Left ventricle myocardium inferior (tissue), 1 donor: ENCODE results near the gene IL6ST. TPM values are rescaled to one million over a fixed set of nuclear protein-coding genes. Genes with fewer than 3 reads are reported as not detected.

Experiments used
- DNase-seq: peaks from one replicate; pipeline ENCODE4 v3.0.0-alpha.2; 2020
- H3K27ac ChIP-seq: fragments of 200-600 bp; replicated peaks from 2 replicates; pipeline ENCODE4 v1.8.0; 2021
- H3K27me3 ChIP-seq: fragments of 200-600 bp; 2 replicates; pipeline ENCODE4 v1.8.0; 2021; ENCODE audit warnings: low read depth
- H3K36me3 ChIP-seq: fragments of 200-600 bp; 2 replicates; pipeline ENCODE4 v1.8.0; 2021
- H3K4me1 ChIP-seq: fragments of 200-600 bp; 2 replicates; pipeline ENCODE4 v1.8.0; 2021
- H3K4me3 ChIP-seq: fragments of 200-600 bp; 2 replicates; pipeline ENCODE4 v1.8.0; 2021; ENCODE audit warnings: mild to moderate bottlenecking, moderate library complexity
- H3K9me3 ChIP-seq: fragments of 200-600 bp; replicated peaks from 2 replicates; pipeline ENCODE4 v1.8.0; 2021
- intact Hi-C: fragments of 100-400 bp; cut with micrococcal nuclease; formaldehyde crosslinking; loops from one replicate; pipeline ENCODE4 v1.11.0; 2022
- total RNA-seq: library from RNA; stranded (reverse); fragmentation: NEBNext Ultra II Directional; extraction: Animal tissue kit (Norgen Biotek cat#: 25700); gene quantifications from one replicate; pipeline ENCODE4 v1.2.1, GENCODE V29; 2021
- TF ChIP-seq, protein P1 (sequence below): fragments of 200-600 bp; IDR thresholded peaks from 2 replicates; pipeline ENCODE4 v1.8.0; 2021; ENCODE audit warnings: antibody characterized with exemption, mild to moderate bottlenecking, borderline replicate concordance
- donor health status: DM: no; HTN: yes; CAD: no; lungs with severe emphysema.

Gene IL6ST
- total RNA-seq, 1 donor from 2014 or later: 125 TPM

DNA sequence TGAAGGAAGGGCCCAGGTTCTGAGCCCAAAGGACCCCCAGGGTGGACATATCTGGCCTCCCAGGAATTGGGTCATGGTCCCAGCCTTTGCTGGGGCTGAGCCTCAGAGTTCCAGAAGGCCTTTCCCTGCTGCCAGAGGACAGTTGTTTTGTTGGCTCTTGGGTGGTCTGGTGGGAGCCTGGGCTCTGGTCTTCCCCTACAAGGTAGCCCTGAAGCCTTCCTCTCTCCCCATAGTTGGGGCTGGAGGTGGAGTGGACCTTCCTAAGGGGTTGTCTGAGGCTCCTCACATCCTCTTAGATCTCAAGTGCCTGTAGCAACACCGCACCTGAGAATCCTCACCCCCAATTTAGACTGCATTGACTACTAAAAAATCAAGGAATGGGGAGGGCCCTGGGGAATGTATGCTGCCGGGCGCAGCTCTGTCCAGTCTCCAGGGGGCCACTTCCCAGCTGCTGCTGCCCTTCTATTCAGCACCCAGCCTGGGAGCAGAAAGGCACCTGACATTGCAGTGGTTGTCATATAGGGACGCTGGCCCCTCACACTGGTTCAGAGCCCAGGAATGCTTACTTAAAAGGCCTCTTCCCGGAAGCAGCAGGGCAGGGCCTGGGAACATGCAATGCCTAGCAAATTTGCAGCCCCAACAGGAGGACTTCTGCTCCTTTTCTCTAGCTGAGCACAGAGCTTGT, 77.2 kb downstream of the IL6ST start:
- H3K27me3 ChIP-seq: no peaks in the 10 kb centered on the region
- no peak overlapping the region for H3K27ac ChIP-seq
- no peaks in the 10 kb centered on the region for H3K36me3 ChIP-seq
- TF ChIP-seq, protein P1, sequence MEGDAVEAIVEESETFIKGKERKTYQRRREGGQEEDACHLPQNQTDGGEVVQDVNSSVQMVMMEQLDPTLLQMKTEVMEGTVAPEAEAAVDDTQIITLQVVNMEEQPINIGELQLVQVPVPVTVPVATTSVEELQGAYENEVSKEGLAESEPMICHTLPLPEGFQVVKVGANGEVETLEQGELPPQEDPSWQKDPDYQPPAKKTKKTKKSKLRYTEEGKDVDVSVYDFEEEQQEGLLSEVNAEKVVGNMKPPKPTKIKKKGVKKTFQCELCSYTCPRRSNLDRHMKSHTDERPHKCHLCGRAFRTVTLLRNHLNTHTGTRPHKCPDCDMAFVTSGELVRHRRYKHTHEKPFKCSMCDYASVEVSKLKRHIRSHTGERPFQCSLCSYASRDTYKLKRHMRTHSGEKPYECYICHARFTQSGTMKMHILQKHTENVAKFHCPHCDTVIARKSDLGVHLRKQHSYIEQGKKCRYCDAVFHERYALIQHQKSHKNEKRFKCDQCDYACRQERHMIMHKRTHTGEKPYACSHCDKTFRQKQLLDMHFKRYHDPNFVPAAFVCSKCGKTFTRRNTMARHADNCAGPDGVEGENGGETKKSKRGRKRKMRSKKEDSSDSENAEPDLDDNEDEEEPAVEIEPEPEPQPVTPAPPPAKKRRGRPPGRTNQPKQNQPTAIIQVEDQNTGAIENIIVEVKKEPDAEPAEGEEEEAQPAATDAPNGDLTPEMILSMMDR: no peak
- no peak for DNase-seq
- intact Hi-C loops: no loop called here
- H3K4me3 ChIP-seq: no peak overlapping the region
- no peaks in the 10 kb centered on the region for H3K4me1 ChIP-seq
- no peaks in the 10 kb centered on the region for H3K9me3 ChIP-seq

DNA sequence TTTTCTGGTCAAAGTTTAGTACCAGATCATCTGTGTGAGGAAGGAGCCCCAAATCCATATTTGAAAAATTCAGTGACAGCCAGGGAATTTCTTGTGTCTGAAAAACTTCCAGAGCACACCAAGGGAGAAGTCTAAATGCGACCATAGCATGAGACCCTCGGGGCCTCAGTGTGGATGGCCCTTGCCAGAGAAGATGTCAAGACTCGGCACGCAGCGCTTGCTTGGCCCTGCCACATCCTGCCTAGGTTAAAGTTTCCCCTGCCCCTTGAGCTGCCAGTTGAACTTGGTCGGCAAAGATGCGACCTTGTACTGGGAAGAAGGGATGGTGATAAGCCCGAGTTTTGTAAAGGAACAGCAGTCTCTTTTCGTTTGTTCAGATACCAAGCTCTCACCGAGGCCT, 77.8 kb downstream of the IL6ST start:
- DNase-seq: no peak
- H3K36me3 ChIP-seq: no peaks in the 10 kb centered on the region
- no peaks in the 10 kb centered on the region for H3K9me3 ChIP-seq
- H3K4me3 ChIP-seq: no peak overlapping the region
- TF ChIP-seq, protein P1: no peak
- no peaks in the 10 kb centered on the region for H3K27me3 ChIP-seq
- intact Hi-C loops: no loop called here
- H3K27ac ChIP-seq: no peak overlapping the region
- H3K4me1 ChIP-seq: no peaks in the 10 kb centered on the region

DNA sequence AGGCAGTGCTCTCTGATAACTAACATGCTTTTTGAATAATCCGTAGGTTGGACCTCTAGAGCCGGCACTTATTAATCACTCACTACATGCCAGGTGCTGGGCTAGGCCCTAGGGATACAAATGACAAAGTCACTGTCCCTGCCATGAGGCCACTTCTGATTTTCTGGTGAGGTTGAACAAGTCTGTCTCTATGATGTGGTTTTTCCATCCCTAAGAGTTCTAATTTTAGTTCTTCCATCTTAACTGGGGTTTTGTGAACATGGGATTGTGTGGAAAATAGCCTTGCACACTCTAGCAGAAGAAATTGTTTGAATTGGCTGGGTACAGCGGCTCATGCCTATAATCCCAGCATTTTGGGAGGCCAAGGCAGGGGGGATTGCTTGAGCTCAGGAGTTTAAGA, 79.0 kb downstream of the IL6ST start:
- DNase-seq: no peak
- intact Hi-C loops: no loop called here
- TF ChIP-seq, protein P1: no peak

DNA sequence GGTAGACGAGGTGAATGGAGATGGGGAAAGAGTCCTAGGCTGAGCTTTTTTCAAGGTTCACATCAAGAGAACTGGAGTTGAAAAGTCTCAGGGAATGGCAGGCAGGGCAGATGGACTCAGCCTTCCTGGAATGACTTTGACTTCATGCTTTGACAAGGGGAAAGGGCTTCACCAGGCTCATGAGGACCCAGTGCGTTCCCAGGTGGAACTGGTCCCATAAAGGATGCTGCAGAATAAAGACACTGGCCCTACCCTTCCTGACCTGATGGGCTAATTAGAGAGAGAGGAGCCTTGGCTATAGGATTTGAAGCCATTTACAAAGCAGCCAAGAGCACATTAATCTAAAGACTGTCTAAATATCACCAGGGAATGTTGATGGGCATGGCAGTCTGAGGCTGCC, 79.8 kb downstream of the IL6ST start:
- Histone ChIP-seq H3K27me3 (no peaks in the 10 kb centered on the region), H3K9me3 (no peaks in the 10 kb centered on the region), H3K27ac (no peak overlapping the region), H3K4me1 (no peaks in the 10 kb centered on the region), H3K36me3 (no peaks in the 10 kb centered on the region), H3K4me3 (no peak overlapping the region)
- no peak for DNase-seq
- intact Hi-C loops: no loop called here
- TF ChIP-seq, protein P1: no peak

More for the DNA sequence above, 79.0 kb downstream of the IL6ST start:
- Histone ChIP-seq H3K4me3 (no peak overlapping the region), H3K9me3 (no peaks in the 10 kb centered on the region), H3K27ac (no peak overlapping the region), H3K27me3 (no peaks in the 10 kb centered on the region), H3K4me1 (no peaks in the 10 kb centered on the region), H3K36me3 (no peaks in the 10 kb centered on the region)

DNA sequence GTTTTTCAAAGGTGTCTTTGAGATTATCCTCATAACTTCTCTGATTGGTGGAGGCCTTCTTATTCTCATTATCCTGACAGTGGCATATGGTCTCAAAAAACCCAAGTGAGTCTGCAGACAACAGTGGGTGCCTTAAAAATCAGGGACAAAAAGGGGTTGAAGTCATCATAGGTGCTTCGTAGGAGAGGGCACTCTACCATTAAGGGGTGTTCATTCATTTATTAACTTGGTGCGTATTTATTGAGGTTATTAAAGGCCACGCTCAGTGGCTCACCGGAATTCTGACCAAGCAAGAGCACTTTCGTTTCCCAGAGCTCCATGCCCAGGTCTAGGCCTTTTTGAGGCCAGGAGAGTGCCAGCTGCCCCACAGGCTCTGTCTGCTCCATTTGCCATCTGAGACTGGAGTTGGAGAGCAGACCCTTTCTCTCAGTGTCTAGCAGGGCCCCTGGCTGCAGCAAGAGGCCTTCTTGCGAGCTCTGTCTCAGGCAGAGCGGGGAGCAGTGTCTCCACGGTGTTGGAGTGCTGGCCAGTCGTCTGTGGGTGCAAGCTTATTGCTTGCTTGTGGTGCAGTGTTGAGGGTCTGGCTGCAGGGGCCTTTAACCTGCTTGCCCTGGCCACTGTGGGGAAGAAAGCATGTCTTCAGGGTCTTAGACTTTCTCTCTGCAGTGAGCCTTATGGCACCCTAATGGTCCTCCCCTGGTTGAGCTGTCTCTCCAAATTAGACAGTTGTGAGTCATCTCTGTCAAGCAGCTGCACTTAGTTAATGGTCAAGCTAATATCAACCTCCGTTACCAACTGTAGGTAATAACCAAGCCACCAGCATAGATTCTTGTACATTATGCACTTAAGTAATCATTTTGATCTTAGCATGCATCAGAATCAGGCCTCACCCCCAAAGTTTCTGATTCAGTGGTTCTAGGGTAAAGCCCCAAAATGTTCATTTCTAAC, 81.0 kb downstream of the IL6ST start:
- Histone ChIP-seq H3K9me3 (no peaks in the 10 kb centered on the region), H3K27me3 (no peaks in the 10 kb centered on the region), H3K27ac (no peak overlapping the region), H3K4me3 (no peak overlapping the region), H3K36me3 (no peaks in the 10 kb centered on the region), H3K4me1 (no peaks in the 10 kb centered on the region)
- no peak for DNase-seq
- intact Hi-C loops: no loop called here
- TF ChIP-seq, protein P1: no peak
